HEK293T (cell line): ENCODE measurements around the gene CHAT.
"Not testable (repeated sequence)": the region's sequence is repeated elsewhere in the genome, so short reads cannot be mapped to it uniquely, and the experiment has no call there.

Experiments used
- CTCF ChIA-PET: fragments of 350-600 bp; formaldehyde crosslinking; extraction: SDS; loops from one replicate; lab custom pipeline; 2021; ENCODE audit warnings: antibody characterized with exemption, inconsistent platforms; lab: Yijun Ruan, JAX
- POLR2A ChIA-PET: fragments of 350-600 bp; formaldehyde crosslinking; extraction: SDS; loops from one replicate; lab custom pipeline; 2020; ENCODE audit warnings: antibody characterized with exemption, inconsistent platforms; lab: Yijun Ruan, JAX
- DNase-seq: peaks from one replicate; pipeline ENCODE4 v3.0.0; 2012; ENCODE audit warnings: mixed read lengths; ENCODE audit errors: extremely low spot score
- ARNT ChIP-seq: fragments of 450-650 bp; IDR thresholded peaks from 2 replicates; pipeline ENCODE4 v1.6.1; 2017; ENCODE audit warnings: mild to moderate bottlenecking
- BHLHE40 ChIP-seq: fragments of 450-650 bp; IDR thresholded peaks from 2 replicates; pipeline ENCODE4 v1.6.1; 2016; ENCODE audit warnings: mild to moderate bottlenecking, moderate library complexity, borderline replicate concordance
- CTBP1 ChIP-seq: fragments of 450-650 bp; IDR thresholded peaks from 2 replicates; pipeline ENCODE4 v1.6.1; 2016; ENCODE audit warnings: borderline replicate concordance
- ELF4 ChIP-seq: fragments of 450-650 bp; IDR thresholded peaks from 2 replicates; pipeline ENCODE4 v1.6.1; 2017; ENCODE audit warnings: antibody characterized with exemption
- FOXA1 ChIP-seq: fragments of 450-650 bp; IDR thresholded peaks from 2 replicates; pipeline ENCODE4 v1.6.1; 2016; ENCODE audit warnings: mild to moderate bottlenecking
- FOXK2 ChIP-seq: fragments of 450-650 bp; IDR thresholded peaks from 2 replicates; pipeline ENCODE4 v1.6.1; 2016; ENCODE audit warnings: mild to moderate bottlenecking
- FOXM1 ChIP-seq: fragments of 450-650 bp; IDR thresholded peaks from 2 replicates; pipeline ENCODE4 v1.6.1; 2017; ENCODE audit warnings: mild to moderate bottlenecking, borderline replicate concordance
- HDGF ChIP-seq: fragments of 450-650 bp; IDR thresholded peaks from 2 replicates; pipeline ENCODE4 v1.6.1; 2017; ENCODE audit warnings: antibody characterized with exemption, borderline replicate concordance
- L3MBTL2 ChIP-seq: fragments of 450-650 bp; conservative IDR thresholded peaks from 2 replicates; pipeline ENCODE4 v1.6.1; 2016; ENCODE audit warnings: mild to moderate bottlenecking
- LEF1 ChIP-seq: fragments of 450-650 bp; IDR thresholded peaks from 2 replicates; pipeline ENCODE4 v1.6.1; 2017; ENCODE audit warnings: mild to moderate bottlenecking, borderline replicate concordance
- NFRKB ChIP-seq: fragments of 450-650 bp; IDR thresholded peaks from 2 replicates; pipeline ENCODE4 v1.6.1; 2016; ENCODE audit warnings: mild to moderate bottlenecking, moderate library complexity
- SP1 ChIP-seq: fragments of 450-650 bp; IDR thresholded peaks from 2 replicates; pipeline ENCODE4 v1.6.1; 2017
- SUZ12 ChIP-seq: fragments of 450-650 bp; IDR thresholded peaks from 2 replicates; pipeline ENCODE4 v1.6.1; 2016; ENCODE audit warnings: mild to moderate bottlenecking
- TARDBP ChIP-seq: fragments of 450-650 bp; IDR thresholded peaks from 2 replicates; pipeline ENCODE4 v1.6.1; 2016
- ZNF384 ChIP-seq: fragments of 450-650 bp; IDR thresholded peaks from 2 replicates; pipeline ENCODE4 v1.6.1; 2016
- TF ChIP-seq, protein P1 (sequence below): fragments of 450-650 bp; IDR thresholded peaks from 2 replicates; pipeline ENCODE4 v1.6.1; 2016

The CHAT gene

DNA sequence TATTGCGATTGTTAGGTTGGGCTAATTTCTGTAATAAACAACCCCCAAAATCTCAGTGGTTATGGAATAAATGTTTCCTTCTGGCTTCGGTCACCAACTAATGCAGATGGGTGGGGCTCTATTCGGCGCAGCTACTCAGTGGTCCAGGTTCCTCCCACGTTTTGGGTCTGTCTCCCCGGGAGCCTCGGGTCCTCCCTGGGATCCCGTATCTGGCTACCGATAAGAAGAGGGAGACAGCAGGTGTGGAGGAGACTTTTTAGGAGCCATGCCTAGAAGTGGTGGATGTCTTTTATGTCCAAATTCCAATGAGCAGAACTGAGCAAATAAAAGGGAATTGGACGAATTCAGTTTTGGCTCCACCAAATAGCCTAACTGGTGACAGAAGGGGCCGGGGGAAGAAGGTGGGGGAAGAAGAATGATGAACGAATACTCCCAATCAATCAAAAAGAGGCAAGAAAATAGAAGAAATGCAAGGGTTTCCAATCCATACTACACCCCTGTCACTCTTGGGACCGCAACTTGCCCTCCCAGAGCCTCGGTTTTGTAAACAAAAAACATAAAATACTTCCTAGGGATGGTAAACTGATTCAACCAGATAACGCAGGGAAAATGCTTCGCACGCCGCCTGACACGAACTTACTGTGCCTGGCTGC, 65.1 kb downstream of the CHAT start:
- DNase-seq = no peak
- ChIA-PET POLR2A (no interaction called here), CTCF (no interaction called here)
- no peak for TF ChIP-seq SUZ12
- no peak for TF ChIP-seq TARDBP
- TF ChIP-seq HDGF = no peak
- no peak for TF ChIP-seq SP1
- no peak; the same call in 1 of the 2 replicates for TF ChIP-seq L3MBTL2
- TF ChIP-seq BHLHE40 = no peak
- TF ChIP-seq CTBP1 = no peak
- no peak for TF ChIP-seq FOXM1
- TF ChIP-seq FOXA1 = no peak
- TF ChIP-seq FOXK2 = no peak
- TF ChIP-seq NFRKB = no peak
- TF ChIP-seq ARNT = no peak
- TF ChIP-seq, protein P1, sequence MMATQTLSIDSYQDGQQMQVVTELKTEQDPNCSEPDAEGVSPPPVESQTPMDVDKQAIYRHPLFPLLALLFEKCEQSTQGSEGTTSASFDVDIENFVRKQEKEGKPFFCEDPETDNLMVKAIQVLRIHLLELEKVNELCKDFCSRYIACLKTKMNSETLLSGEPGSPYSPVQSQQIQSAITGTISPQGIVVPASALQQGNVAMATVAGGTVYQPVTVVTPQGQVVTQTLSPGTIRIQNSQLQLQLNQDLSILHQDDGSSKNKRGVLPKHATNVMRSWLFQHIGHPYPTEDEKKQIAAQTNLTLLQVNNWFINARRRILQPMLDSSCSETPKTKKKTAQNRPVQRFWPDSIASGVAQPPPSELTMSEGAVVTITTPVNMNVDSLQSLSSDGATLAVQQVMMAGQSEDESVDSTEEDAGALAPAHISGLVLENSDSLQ = no peak
- no peak for TF ChIP-seq ELF4

DNA sequence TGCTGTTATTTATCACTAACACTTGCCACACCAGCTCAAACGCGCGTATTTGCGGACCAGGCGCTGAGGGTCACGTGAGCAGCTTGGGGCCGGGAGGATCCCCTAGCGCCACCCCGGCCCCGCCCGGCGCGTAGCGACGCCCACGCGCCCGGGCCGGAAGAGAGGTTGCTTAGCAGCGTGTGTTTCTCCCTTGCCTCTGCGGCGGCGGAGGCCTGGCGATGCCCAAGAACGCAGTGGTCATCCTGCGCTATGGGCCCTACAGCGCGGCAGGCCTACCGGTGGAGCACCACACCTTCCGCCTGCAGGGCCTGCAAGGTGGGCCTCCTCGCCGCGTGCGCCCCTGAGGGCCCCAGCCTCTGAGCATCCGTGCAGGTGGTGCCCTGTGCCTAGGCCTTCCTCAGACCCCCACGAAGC, 65.7 kb downstream of the CHAT start, which contains the start of gene C10orf53:
TSS of gene C10orf53 (plus strand) at position 172 of the 414 bp plus-strand sequence. CDS start at position 219, 47 bp downstream.
- POLR2A ChIA-PET = no interaction called here

GRCh38 chr10:49682449-49682848, 68.6 kb downstream of the CHAT start:
- DNase-seq, POLR2A ChIA-PET: not testable (repeated sequence)
- CTCF ChIA-PET = interaction anchor here (0.6 kb wide), 1 partner anchor 113 kb away, joined by 6 read pairs; no protein-coding TSS in a partner anchor

More for the DNA sequence above, 65.7 kb downstream of the CHAT start, which contains the start of gene C10orf53:
- peak; percentile 80 for DNase-seq
- TF ChIP-seq SP1 = no peak
- peak; percentile 64; the same call in 1 of the 2 replicates for TF ChIP-seq L3MBTL2
- CTCF ChIA-PET = no interaction called here

DNA sequence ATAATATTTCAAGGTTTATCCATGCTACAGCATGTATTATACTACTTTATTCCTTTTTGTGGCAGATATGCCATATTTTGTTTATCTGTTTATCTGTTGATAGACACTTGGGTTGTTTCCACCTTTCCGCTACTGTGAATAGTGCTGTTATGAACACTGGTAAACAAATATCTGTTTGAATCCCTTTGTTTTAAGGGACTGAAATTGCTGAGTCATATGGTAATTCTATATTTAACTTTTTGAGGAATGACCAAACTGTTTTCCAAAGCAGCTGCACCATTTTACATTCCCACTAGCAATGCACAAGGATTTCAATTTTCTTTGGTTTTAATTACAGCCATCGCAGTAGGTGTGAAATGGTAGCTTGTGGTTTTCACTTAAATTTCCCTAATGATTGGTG, 69.0 kb downstream of the CHAT start:
- no peak for DNase-seq
- TF ChIP-seq HDGF (no peak), SP1 (no peak), BHLHE40 (no peak), LEF1 (no peak), SUZ12 (no peak), NFRKB (no peak), CTBP1 (no peak), ZNF384 (no peak), L3MBTL2 (no peak), FOXA1 (no peak), FOXK2 (no peak), TARDBP (no peak), ELF4 (no peak), FOXM1 (no peak), ARNT (no peak)
- TF ChIP-seq, protein P1 = no peak
- ChIA-PET CTCF (interaction anchor here (0.6 kb wide), 1 partner anchor 113 kb away, joined by 6 read pairs; no protein-coding TSS in a partner anchor), POLR2A (no interaction called here)

DNA sequence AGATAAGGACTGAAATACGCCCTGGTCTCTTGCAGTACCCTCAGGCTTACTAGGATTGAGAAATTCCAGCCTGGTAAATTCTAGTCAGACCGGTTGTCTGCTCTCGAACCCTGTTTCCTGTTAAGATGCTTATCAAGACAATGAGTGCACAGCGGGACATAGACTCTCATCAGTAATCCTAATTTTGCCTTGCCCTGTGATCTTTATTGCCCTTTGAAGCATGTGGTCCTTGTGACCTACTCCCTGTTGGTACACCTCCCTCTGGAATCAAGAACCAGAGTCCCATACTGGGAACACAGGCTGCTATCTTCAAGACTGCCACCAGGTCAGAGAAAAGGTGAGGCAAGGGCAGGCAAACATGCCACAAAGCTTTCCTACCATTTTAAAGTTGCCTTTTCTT, 72.8 kb downstream of the CHAT start:
- ChIA-PET POLR2A (no interaction called here), CTCF (no interaction called here)
- no peak for DNase-seq

GRCh38 chr10:49688261-49688846, 74.5 kb downstream of the CHAT start:
- TF ChIP-seq SUZ12 = no peak
- no peak for TF ChIP-seq NFRKB
- TF ChIP-seq BHLHE40 = no peak
- TF ChIP-seq CTBP1 = no peak
- no peak for TF ChIP-seq L3MBTL2
- no peak for TF ChIP-seq ARNT
- no peak for TF ChIP-seq ZNF384
- CTCF ChIA-PET = no interaction called here
- no peak for DNase-seq
- POLR2A ChIA-PET = no interaction called here

More for the DNA sequence above, 72.8 kb downstream of the CHAT start:
- TF ChIP-seq HDGF (no peak), NFRKB (no peak), SP1 (no peak), ELF4 (no peak), TARDBP (no peak), FOXM1 (no peak), FOXA1 (no peak), BHLHE40 (no peak), LEF1 (no peak), CTBP1 (no peak), L3MBTL2 (no peak), ARNT (no peak), ZNF384 (no peak), SUZ12 (no peak), FOXK2 (no peak)
- TF ChIP-seq, protein P1 = no peak
